GM13976 (cell line): ENCODE results near the gene PLAA.
"Not testable (repeated sequence)": the region's sequence is repeated elsewhere in the genome, so short reads cannot be mapped to it uniquely, and the experiment has no call there.

ENCODE experiments used
- DNase-seq: peaks from one replicate; pipeline ENCODE4 v3.0.0; 2012; ENCODE audit warnings: low spot score
- CTCF ChIP-seq: IDR thresholded peaks from 2 replicates; pipeline ENCODE4 v1.5.1; 2012; ENCODE audit warnings: borderline replicate concordance, mild to moderate bottlenecking; ENCODE audit not compliant: insufficient read depth; ENCODE audit errors: extremely low read depth, missing control alignments, control extremely low read depth
- in situ Hi-C: fragments of 300-500 bp; cut with MboI; formaldehyde crosslinking; loops from one replicate; pipeline ENCODE4 v1.12.0; 2022; ENCODE audit warnings: low sequenced_read_pairs, mixed read lengths, inconsistent platforms; ENCODE audit not compliant: unreplicated experiment

The PLAA gene

GRCh38 chr9:26882154-26882553 lies 64.9 kb downstream of the PLAA start:
- TF ChIP-seq CTCF: no peak
- no peak for DNase-seq
- in situ Hi-C loops: no loop called here

- TF ChIP-seq CTCF: no peak
- in situ Hi-C loops: no loop called here
- no peak for DNase-seq
These were observed 66.8 kb downstream of the PLAA start for GRCh38 chr9:26880262-26880661.

GRCh38 chr9:26875155-26875554 lies 71.9 kb downstream of the PLAA start:
- DNase-seq, in situ Hi-C loops: not testable (repeated sequence)

- DNase-seq: no peak
- in situ Hi-C loops: no loop called here
- no peak for TF ChIP-seq CTCF
These were observed 76.8 kb downstream of the PLAA start for GRCh38 chr9:26870292-26870691.

GRCh38 chr9:26863074-26863473 lies 84.0 kb downstream of the PLAA start:
- no peak for TF ChIP-seq CTCF
- in situ Hi-C loops: loop anchor here (10.0 kb wide), 1 partner anchor 118 kb away; no protein-coding TSS in a partner anchor
- DNase-seq: no peak

GRCh38 chr9:26856413-26857032 lies 90.5 kb downstream of the PLAA start:
- in situ Hi-C loops: no loop called here

More at GRCh38 chr9:26856413-26857032, 90.5 kb downstream of the PLAA start:
- peak; percentile 47 for DNase-seq
- TF ChIP-seq CTCF: peak; percentile 50
